ENCODE measurements around the gene RGMA. TPM values are rescaled to one million over a fixed set of nuclear protein-coding genes. Genes with fewer than 3 reads are reported as not detected.

The RGMA gene
- total RNA-seq, 1 experiment from 2014 or later: 1.3 TPM

GRCh38 chr15:93129702-93130488 is 40.9 kb upstream of the RGMA start:
- TF ChIP-seq EZH2 (IDR thresholded peaks at IDR 0.05; ENCODE audit: low read length, unreplicated experiment): no peak
- TF ChIP-seq CTCF (conservative IDR thresholded peaks at IDR 0.05; ENCODE audit: low read depth, low read length): no peak
- TF ChIP-seq EZH2phosphoT487 (IDR thresholded peaks at IDR 0.05; ENCODE audit: borderline replicate concordance, low read length): no peak
- intact Hi-C loops (cut with micrococcal nuclease): no loop called here
- Histone ChIP-seq H3K9me2 (replicated peaks; ENCODE audit: low read length) (no peaks in the 10 kb centered on the region), H3K9ac (ENCODE audit: low read length) (no peak overlapping the region), H3K36me3 (ENCODE audit: low read depth, low read length) (no peaks in the 10 kb centered on the region), H3K27me3 (ENCODE audit: low read length) (peaks cover 74% of the 10 kb centered on the region), H3K27ac (ENCODE audit: low read length) (no peak overlapping the region), H3K4me2 (ENCODE audit: low read length) (no peak overlapping the region), H3K79me2 (ENCODE audit: low read length) (no peaks in the 10 kb centered on the region), H2AFZ (ENCODE audit: low read length) (no peak overlapping the region), H3F3A (ENCODE audit: low read length, unreplicated experiment) (no peaks in the 10 kb centered on the region), H3K9me3 (ENCODE audit: low read length) (no peaks in the 10 kb centered on the region), H3K4me3 (ENCODE audit: low read length) (no peak overlapping the region), H3K4me1 (ENCODE audit: insufficient read depth, low read length) (no peaks in the 10 kb centered on the region), H4K20me1 (ENCODE audit: low read length) (no peaks in the 10 kb centered on the region)
- ATAC-seq (no peak), DNase-seq (no peak)
- no TSS peak for BruUV-seq (replicated peaks)
- CTCF ChIA-PET: no interaction called here
- POLR2A ChIA-PET (ENCODE audit: unreplicated experiment): no interaction called here

- TF ChIP-seq EZH2 (IDR thresholded peaks at IDR 0.05; ENCODE audit: low read length, unreplicated experiment): no peak
- TF ChIP-seq EZH2phosphoT487 (IDR thresholded peaks at IDR 0.05; ENCODE audit: borderline replicate concordance, low read length): no peak
- TF ChIP-seq CTCF (conservative IDR thresholded peaks at IDR 0.05; ENCODE audit: low read depth, low read length): no peak
- H3K4me3 ChIP-seq (ENCODE audit: low read length): no peak overlapping the region
- H2AFZ ChIP-seq (ENCODE audit: low read length): no peak overlapping the region
- DNase-seq (no peak), ATAC-seq (no peak)
- H3K9ac ChIP-seq (ENCODE audit: low read length): no peak overlapping the region
- no peaks in the 10 kb centered on the region for H3K79me2 ChIP-seq (ENCODE audit: low read length)
- intact Hi-C loops (cut with micrococcal nuclease): no loop called here
- POLR2A ChIA-PET (ENCODE audit: unreplicated experiment): no interaction called here
- no peaks in the 10 kb centered on the region for H3K4me1 ChIP-seq (ENCODE audit: insufficient read depth, low read length)
- H3K4me2 ChIP-seq (ENCODE audit: low read length): no peak overlapping the region
- no peaks in the 10 kb centered on the region for H3F3A ChIP-seq (ENCODE audit: low read length, unreplicated experiment)
- no peaks in the 10 kb centered on the region for H3K9me2 ChIP-seq (replicated peaks; ENCODE audit: low read length)
- CTCF ChIA-PET: no interaction called here
- no TSS peak for BruUV-seq (replicated peaks)
- H4K20me1 ChIP-seq (ENCODE audit: low read length): no peaks in the 10 kb centered on the region
- no peaks in the 10 kb centered on the region for H3K9me3 ChIP-seq (ENCODE audit: low read length)
- peaks cover 69% of the 10 kb centered on the region for H3K27me3 ChIP-seq (ENCODE audit: low read length)
- H3K27ac ChIP-seq (ENCODE audit: low read length): no peak overlapping the region
- H3K36me3 ChIP-seq (ENCODE audit: low read depth, low read length): no peaks in the 10 kb centered on the region
Observed at GRCh38 chr15:93127286-93127685, 38.3 kb upstream of the RGMA start.

DNA sequence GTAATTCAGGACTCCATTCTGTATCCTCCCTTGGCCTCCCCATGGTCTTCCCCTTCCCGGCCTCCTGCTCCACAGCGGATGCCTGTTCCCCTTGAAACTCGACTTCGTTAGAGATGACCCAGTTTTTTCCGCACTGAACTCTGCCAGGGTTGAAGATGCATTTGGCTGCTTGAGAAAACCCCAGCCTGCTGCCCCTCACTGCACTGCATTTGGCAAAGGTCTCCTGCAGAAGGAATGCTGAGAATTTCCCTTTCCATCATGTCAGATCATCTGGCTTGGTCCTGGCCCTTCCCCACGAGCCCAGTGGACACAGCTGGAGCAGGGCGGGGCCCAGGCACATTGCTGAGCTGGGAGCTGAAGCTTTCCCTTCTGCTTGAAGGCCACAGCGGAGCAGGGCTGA is 37.6 kb upstream of the RGMA start:
- no peak for DNase-seq
- TF ChIP-seq CTCF (conservative IDR thresholded peaks at IDR 0.05; ENCODE audit: low read depth, low read length): no peak
- TF ChIP-seq EZH2 (IDR thresholded peaks at IDR 0.05; ENCODE audit: low read length, unreplicated experiment): no peak
- no peak for TF ChIP-seq EZH2phosphoT487 (IDR thresholded peaks at IDR 0.05; ENCODE audit: borderline replicate concordance, low read length)
- Histone ChIP-seq H3K4me1 (ENCODE audit: insufficient read depth, low read length) (no peaks in the 10 kb centered on the region), H3K9me2 (replicated peaks; ENCODE audit: low read length) (no peaks in the 10 kb centered on the region), H3K4me3 (ENCODE audit: low read length) (no peak overlapping the region), H3K79me2 (ENCODE audit: low read length) (no peaks in the 10 kb centered on the region), H3F3A (ENCODE audit: low read length, unreplicated experiment) (no peaks in the 10 kb centered on the region), H3K9me3 (ENCODE audit: low read length) (no peaks in the 10 kb centered on the region), H2AFZ (ENCODE audit: low read length) (no peak overlapping the region), H3K27ac (ENCODE audit: low read length) (no peak overlapping the region), H3K27me3 (ENCODE audit: low read length) (peaks cover 71% of the 10 kb centered on the region), H3K9ac (ENCODE audit: low read length) (no peak overlapping the region), H4K20me1 (ENCODE audit: low read length) (no peaks in the 10 kb centered on the region), H3K4me2 (ENCODE audit: low read length) (no peak overlapping the region), H3K36me3 (ENCODE audit: low read depth, low read length) (no peaks in the 10 kb centered on the region)
- intact Hi-C loops (cut with micrococcal nuclease): no loop called here
- POLR2A ChIA-PET (ENCODE audit: unreplicated experiment): no interaction called here
- BruUV-seq (replicated peaks): no TSS peak
- CTCF ChIA-PET: no interaction called here
- no peak for ATAC-seq

All from PC-3 (cell line).